Hepatocyte (in vitro differentiated cells): ENCODE data around the gene ZFP91. TPM values are rescaled to one million over a fixed set of nuclear protein-coding genes. Genes with fewer than 3 reads are reported as not detected.

Source experiments
- DNase-seq: peaks from one replicate; pipeline ENCODE4 v3.0.0-alpha.2; 2016; ENCODE audit warnings: low spot score
- H2AFZ ChIP-seq: fragments of 200-600 bp; sonication (generic); 2 replicates; pipeline ENCODE4 v1.6.0; 2016; ENCODE audit warnings: antibody characterized with exemption, mild to moderate bottlenecking
- H3K27ac ChIP-seq: fragments of 200-600 bp; sonication (generic); 2 replicates; pipeline ENCODE4 v1.5.1; 2016; ENCODE audit warnings: mild to moderate bottlenecking
- H3K27me3 ChIP-seq: fragments of 200-600 bp; sonication (generic); 2 replicates; pipeline ENCODE4 v1.6.1; 2016
- H3K36me3 ChIP-seq: fragments of 200-600 bp; sonication (generic); replicated peaks from 2 replicates; pipeline ENCODE4 v1.5.1; 2016; ENCODE audit warnings: low read depth; ENCODE audit not compliant: insufficient read depth
- H3K4me1 ChIP-seq: fragments of 200-600 bp; sonication (generic); 2 replicates; pipeline ENCODE4 v1.5.1; 2016; ENCODE audit warnings: mild to moderate bottlenecking, moderate library complexity; ENCODE audit not compliant: insufficient read depth
- H3K4me2 ChIP-seq: fragments of 200-600 bp; sonication (generic); 2 replicates; pipeline ENCODE4 v1.6.0; 2016
- H3K4me3 ChIP-seq: fragments of 200-600 bp; sonication (generic); 2 replicates; pipeline ENCODE4 v1.5.1; 2016; ENCODE audit warnings: mild to moderate bottlenecking
- H3K79me2 ChIP-seq: fragments of 200-600 bp; sonication (generic); 2 replicates; pipeline ENCODE4 v1.6.0; 2017; ENCODE audit warnings: mild to moderate bottlenecking
- H3K9me2 ChIP-seq: fragments of 200-600 bp; sonication (generic); replicated peaks from 2 replicates; pipeline ENCODE4 v1.6.0; 2017; ENCODE audit warnings: mild to moderate bottlenecking; ENCODE audit not compliant: insufficient read depth
- H3K9me3 ChIP-seq: fragments of 200-600 bp; sonication (generic); 2 replicates; pipeline ENCODE4 v1.5.1; 2016; ENCODE audit warnings: low read depth, mild to moderate bottlenecking
- H4K20me1 ChIP-seq: fragments of 200-600 bp; sonication (generic); 2 replicates; pipeline ENCODE4 v1.6.0; 2016; ENCODE audit warnings: mild to moderate bottlenecking; ENCODE audit not compliant: insufficient read depth, poor library complexity, severe bottlenecking
- EZH2 ChIP-seq: fragments of 200-600 bp; sonication (generic); IDR thresholded peaks from 2 replicates; pipeline ENCODE4 v1.6.1; 2016; ENCODE audit warnings: antibody characterized with exemption, mild to moderate bottlenecking, borderline replicate concordance
- EZH2phosphoT487 ChIP-seq: fragments of 200-600 bp; sonication (generic); IDR thresholded peaks from one replicate; pipeline ENCODE4 v1.6.1; 2018; ENCODE audit warnings: antibody characterized with exemption, mild to moderate bottlenecking, low read depth, moderate library complexity; ENCODE audit not compliant: unreplicated experiment, severe bottlenecking
- WGBS: methylation state at CpG from one replicate; pipeline ENCODE4 v1.1.6; 2016; ENCODE audit warnings: low lambda C conversion rate; ENCODE audit errors: missing lambda C conversion rate; 5-methylcytosine and 5-hydroxymethylcytosine counted together
- polyA plus RNA-seq: library from polyadenylated mRNA; unstranded; fragments of >200 nt; fragmentation: Nextera tagmentation; extraction: Ambion mirVana; gene quantifications from 2 replicates; pipeline ENCODE4 v1.2.1, GENCODE V29; 2016
- total RNA-seq: library from RNA; depleted of rRNA; stranded (reverse); fragments of >200 nt; gene quantifications from 2 replicates; pipeline ENCODE4 v1.2.3, GENCODE V29; 2014
- TF ChIP-seq, protein P1 (sequence below): fragments of 200-600 bp; sonication (generic); IDR thresholded peaks from 2 replicates; pipeline ENCODE4 v1.5.1; 2016; ENCODE audit warnings: antibody characterized with exemption, mild to moderate bottlenecking; ENCODE audit not compliant: poor library complexity

The ZFP91 gene
- total and polyA plus RNA-seq, 2 experiments from 2014 or later, result 13.7 to 42.0 TPM

DNA sequence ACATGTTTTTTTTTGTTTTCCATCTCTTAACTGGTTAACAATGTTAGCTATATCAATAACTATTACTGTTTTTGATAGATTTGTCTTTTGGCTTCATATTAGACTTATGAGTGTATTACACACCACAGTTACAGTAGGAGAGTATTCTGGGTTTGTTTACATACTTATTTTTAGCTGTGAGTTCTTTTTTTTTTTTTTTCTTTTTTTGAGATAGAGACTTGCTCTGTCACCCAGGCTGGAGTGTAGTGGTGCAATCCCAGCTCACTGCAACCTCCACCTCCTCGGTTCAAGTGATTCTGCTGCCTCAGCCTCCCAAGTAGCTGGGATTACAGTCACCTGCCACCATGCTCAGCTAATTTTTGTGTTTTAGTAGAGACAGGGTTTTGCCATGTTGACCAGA lies 71.6 kb downstream of the ZFP91 start:
- DNase-seq, result no peak

DNA sequence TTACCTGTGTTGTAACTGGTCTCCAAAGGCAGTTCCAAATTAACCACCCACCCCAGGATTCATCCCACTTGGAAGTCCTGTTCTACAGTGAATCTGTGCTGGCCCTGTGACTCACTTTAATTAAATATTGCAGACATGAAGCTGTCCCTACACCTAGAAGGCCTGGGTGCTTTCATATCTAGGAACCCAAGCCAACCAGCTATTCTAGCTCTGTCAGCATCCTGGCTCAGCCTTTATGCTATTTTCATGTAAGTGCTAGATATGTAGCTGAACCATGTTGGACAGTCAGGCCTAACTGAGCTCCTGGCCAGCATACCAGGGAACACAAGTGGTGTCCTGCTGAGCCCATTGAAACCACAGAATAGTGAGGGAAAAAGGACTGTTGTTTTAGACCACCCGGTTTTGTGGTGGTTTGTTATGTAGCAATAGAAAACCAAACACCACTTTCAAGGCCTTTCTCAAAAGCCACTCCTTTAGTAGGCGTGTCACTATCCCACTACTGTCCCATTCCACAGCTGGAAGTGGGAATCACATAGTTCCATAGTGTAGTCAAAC lies 73.9 kb downstream of the ZFP91 start:
- Histone ChIP-seq H3K4me1 (no peaks in the 10 kb centered on the region), H3K27ac (no peak overlapping the region), H4K20me1 (no peaks in the 10 kb centered on the region), H3K36me3 (no peaks in the 10 kb centered on the region), H3K27me3 (no peaks in the 10 kb centered on the region), H3K9me2 (no peaks in the 10 kb centered on the region), H3K79me2 (no peaks in the 10 kb centered on the region), H3K4me3 (no peak overlapping the region), H3K4me2 (no peak overlapping the region), H2AFZ (no peak overlapping the region), H3K9me3 (no peaks in the 10 kb centered on the region)
- TF ChIP-seq, protein P1, sequence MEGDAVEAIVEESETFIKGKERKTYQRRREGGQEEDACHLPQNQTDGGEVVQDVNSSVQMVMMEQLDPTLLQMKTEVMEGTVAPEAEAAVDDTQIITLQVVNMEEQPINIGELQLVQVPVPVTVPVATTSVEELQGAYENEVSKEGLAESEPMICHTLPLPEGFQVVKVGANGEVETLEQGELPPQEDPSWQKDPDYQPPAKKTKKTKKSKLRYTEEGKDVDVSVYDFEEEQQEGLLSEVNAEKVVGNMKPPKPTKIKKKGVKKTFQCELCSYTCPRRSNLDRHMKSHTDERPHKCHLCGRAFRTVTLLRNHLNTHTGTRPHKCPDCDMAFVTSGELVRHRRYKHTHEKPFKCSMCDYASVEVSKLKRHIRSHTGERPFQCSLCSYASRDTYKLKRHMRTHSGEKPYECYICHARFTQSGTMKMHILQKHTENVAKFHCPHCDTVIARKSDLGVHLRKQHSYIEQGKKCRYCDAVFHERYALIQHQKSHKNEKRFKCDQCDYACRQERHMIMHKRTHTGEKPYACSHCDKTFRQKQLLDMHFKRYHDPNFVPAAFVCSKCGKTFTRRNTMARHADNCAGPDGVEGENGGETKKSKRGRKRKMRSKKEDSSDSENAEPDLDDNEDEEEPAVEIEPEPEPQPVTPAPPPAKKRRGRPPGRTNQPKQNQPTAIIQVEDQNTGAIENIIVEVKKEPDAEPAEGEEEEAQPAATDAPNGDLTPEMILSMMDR, result no peak
- no peak for TF ChIP-seq EZH2
- TF ChIP-seq EZH2phosphoT487, result no peak
- DNase-seq, result no peak
- WGBS, result 76% methylated on average over 2 of the region's 2 CpGs

More for the DNA sequence above, 71.6 kb downstream of the ZFP91 start:
- 76% methylated on average over 1 of the region's 1 CpG for WGBS
- H4K20me1 ChIP-seq, result no peaks in the 10 kb centered on the region
- no peak overlapping the region for H2AFZ ChIP-seq
- no peak for TF ChIP-seq EZH2
- TF ChIP-seq, protein P1, result no peak
- no peak for TF ChIP-seq EZH2phosphoT487
- no peak overlapping the region for H3K4me2 ChIP-seq
- no peaks in the 10 kb centered on the region for H3K4me1 ChIP-seq
- H3K9me2 ChIP-seq, result no peaks in the 10 kb centered on the region
- no peaks in the 10 kb centered on the region for H3K36me3 ChIP-seq
- H3K79me2 ChIP-seq, result no peaks in the 10 kb centered on the region
- no peaks in the 10 kb centered on the region for H3K27me3 ChIP-seq
- H3K27ac ChIP-seq, result no peak overlapping the region
- H3K4me3 ChIP-seq, result no peak overlapping the region
- H3K9me3 ChIP-seq, result no peaks in the 10 kb centered on the region

DNA sequence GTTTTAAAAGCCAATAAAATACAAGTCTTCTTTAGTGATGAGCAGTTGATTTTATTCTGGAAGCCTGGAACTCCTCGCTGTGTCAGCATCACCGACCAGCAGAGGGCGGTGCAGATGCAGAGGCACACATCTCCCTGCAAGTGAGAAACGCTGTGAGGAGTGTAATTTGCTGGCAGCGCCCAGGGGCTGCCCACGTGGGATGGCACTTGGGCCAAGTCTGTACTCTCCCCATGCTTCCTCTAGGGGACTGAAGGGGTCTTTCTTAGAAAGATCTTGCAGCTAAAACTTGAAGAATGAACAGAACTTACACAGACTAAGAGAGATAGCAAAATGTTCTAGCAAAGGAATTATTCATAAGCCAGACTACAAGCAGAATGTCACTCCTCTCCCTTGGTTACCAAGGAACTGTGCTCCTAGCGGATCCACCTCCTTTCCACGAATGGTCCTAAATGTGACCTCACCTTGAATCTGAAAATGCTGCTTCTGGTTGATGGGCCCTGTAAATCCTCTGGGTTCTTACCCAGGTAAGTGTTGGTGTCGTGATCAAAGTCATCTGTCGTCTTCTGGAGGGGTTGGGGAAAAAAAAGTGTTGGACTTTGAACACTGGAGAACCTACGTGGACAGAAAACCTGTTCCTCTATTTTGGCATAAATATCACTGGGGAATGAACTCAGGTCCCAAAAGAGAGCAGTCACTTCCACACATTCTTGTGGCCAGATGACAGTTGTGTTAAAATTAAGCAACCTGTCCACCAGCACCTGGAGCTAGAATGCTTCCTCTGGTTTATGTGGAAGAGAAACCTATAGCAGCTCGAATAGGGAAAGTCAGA lies 75.4 kb downstream of the ZFP91 start:
- H3K4me1 ChIP-seq, result no peaks in the 10 kb centered on the region
- no peaks in the 10 kb centered on the region for H3K79me2 ChIP-seq
- no peaks in the 10 kb centered on the region for H4K20me1 ChIP-seq
- no peak overlapping the region for H3K4me2 ChIP-seq
- TF ChIP-seq EZH2 (no peak), EZH2phosphoT487 (no peak)
- TF ChIP-seq, protein P1, result peak; percentile 88
- H3K4me3 ChIP-seq, result no peak overlapping the region
- no peak overlapping the region for H3K27ac ChIP-seq
- H3K27me3 ChIP-seq, result no peaks in the 10 kb centered on the region
- no peaks in the 10 kb centered on the region for H3K9me2 ChIP-seq
- no peak overlapping the region for H2AFZ ChIP-seq
- no peaks in the 10 kb centered on the region for H3K36me3 ChIP-seq
- peak; percentile 89 for DNase-seq
- no peaks in the 10 kb centered on the region for H3K9me3 ChIP-seq
- 32% methylated on average over 12 of the region's 12 CpGs for WGBS
